GM12878 (cell line): ENCODE measurements around the gene TGFB1I1.

ENCODE experiments used
- BHLHE40 ChIP-seq, 2 experiments: fragments of 450-650 bp in 1 of 2; IDR thresholded peaks; 2 replicates each; pipeline ENCODE4 v1.6.1; 2011 to 2017; ENCODE audit warnings: low read depth in 2 of 2, borderline replicate concordance in 1 of 2, improper control_type of control experiment in 1 of 2, low read length in 1 of 2, mild to moderate bottlenecking in 1 of 2
- CHD2 ChIP-seq: IDR thresholded peaks from 2 replicates; pipeline ENCODE4 v1.6.1; 2011; ENCODE audit warnings: low read depth, low read length, improper control_type of control experiment, borderline replicate concordance
- CTCF ChIP-seq, 3 experiments: IDR thresholded peaks in 2 of 3; conservative IDR thresholded peaks in 1 of 3; 2 replicates each; pipeline ENCODE4 v1.5.1; 2011; ENCODE audit warnings: low read depth in 3 of 3, low read length in 3 of 3, mild to moderate bottlenecking in 3 of 3, control low read depth in 2 of 3, moderate library complexity in 2 of 3, inconsistent platforms in 1 of 3, mixed read lengths in 1 of 3; ENCODE audit not compliant: control insufficient read depth in 2 of 3, insufficient read depth in 1 of 3; ENCODE audit errors: extremely low read depth in 1 of 3
- SREBF1 ChIP-seq: IDR thresholded peaks from 2 replicates; pipeline ENCODE4 v1.6.1; 2012; ENCODE audit warnings: mild to moderate bottlenecking, low read length
- USF1 ChIP-seq: IDR thresholded peaks from 2 replicates; pipeline ENCODE4 v1.6.1; 2011; ENCODE audit warnings: borderline replicate concordance, low read depth, mild to moderate bottlenecking, moderate library complexity, mixed read lengths, low read length; ENCODE audit not compliant: insufficient read depth; ENCODE audit errors: extremely low read length
- TF ChIP-seq, protein P1 (sequence below): IDR thresholded peaks from 2 replicates; pipeline ENCODE4 v1.6.1; 2011; ENCODE audit warnings: borderline replicate concordance, low read depth, mild to moderate bottlenecking, moderate library complexity, low read length; ENCODE audit not compliant: insufficient read depth, poor library complexity, severe bottlenecking

GRCh38 chr16:31489298-31489564 lies 17.3 kb downstream of the TGFB1I1 start:
- TF ChIP-seq BHLHE40 (IDR thresholded peaks at IDR 0.05; ENCODE audit: borderline replicate concordance in 1 of 2, low read depth in 2 of 2, low read length in 1 of 2) (no peak), CTCF (IDR thresholded peaks at IDR 0.05 in 2 of 3, conservative IDR thresholded peaks at IDR 0.05 in 1 of 3; ENCODE audit: control insufficient read depth in 2 of 3, extremely low read depth in 1 of 3, insufficient read depth in 1 of 3, low read depth in 3 of 3, low read length in 3 of 3) (no peak), USF1 (no peak), SREBF1 (no peak), CHD2 (no peak)
- TF ChIP-seq, protein P1, sequence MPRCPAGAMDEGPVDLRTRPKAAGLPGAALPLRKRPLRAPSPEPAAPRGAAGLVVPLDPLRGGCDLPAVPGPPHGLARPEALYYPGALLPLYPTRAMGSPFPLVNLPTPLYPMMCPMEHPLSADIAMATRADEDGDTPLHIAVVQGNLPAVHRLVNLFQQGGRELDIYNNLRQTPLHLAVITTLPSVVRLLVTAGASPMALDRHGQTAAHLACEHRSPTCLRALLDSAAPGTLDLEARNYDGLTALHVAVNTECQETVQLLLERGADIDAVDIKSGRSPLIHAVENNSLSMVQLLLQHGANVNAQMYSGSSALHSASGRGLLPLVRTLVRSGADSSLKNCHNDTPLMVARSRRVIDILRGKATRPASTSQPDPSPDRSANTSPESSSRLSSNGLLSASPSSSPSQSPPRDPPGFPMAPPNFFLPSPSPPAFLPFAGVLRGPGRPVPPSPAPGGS: no peak
